WERI-Rb-1 (cell line): Measurements from ENCODE around the gene BAIAP3.
A peak's percentile ranks its signal among the peaks of the same experiment; 100 is the strongest.

Experiments
- DNase-seq: peaks from one replicate; pipeline ENCODE4 v3.0.0-alpha.2; 2020
- H3K27ac ChIP-seq: fragments of 250-450 bp; sonication (Bioruptor Pico); 2 replicates; pipeline ENCODE4 v1.5.1; 2020; ENCODE audit warnings: mild to moderate bottlenecking, moderate library complexity
- H3K27me3 ChIP-seq: fragments of 250-450 bp; sonication (Bioruptor Pico); 2 replicates; pipeline ENCODE4 v1.5.1; 2021; ENCODE audit warnings: mild to moderate bottlenecking, low read depth, moderate library complexity; ENCODE audit not compliant: insufficient read depth, severe bottlenecking
- H3K36me3 ChIP-seq: fragments of 250-450 bp; sonication (Bioruptor Pico); 2 replicates; pipeline ENCODE4 v1.5.1; 2020; ENCODE audit warnings: mild to moderate bottlenecking, moderate library complexity
- H3K4me3 ChIP-seq: 2 replicates; pipeline ENCODE4 v1.5.1; 2011; ENCODE audit warnings: low read depth, mild to moderate bottlenecking, control low read depth, low read length
- H3K9me3 ChIP-seq: fragments of 250-450 bp; sonication (Bioruptor Pico); 2 replicates; pipeline ENCODE4 v1.5.1; 2021; ENCODE audit warnings: mild to moderate bottlenecking, moderate library complexity; ENCODE audit not compliant: severe bottlenecking
- TF ChIP-seq, protein P1 (sequence below): IDR thresholded peaks from 2 replicates; pipeline ENCODE4 v1.5.1; 2011; ENCODE audit warnings: low read depth, mild to moderate bottlenecking, control low read depth, inconsistent platforms, low read length

BAIAP3 gene

DNA sequence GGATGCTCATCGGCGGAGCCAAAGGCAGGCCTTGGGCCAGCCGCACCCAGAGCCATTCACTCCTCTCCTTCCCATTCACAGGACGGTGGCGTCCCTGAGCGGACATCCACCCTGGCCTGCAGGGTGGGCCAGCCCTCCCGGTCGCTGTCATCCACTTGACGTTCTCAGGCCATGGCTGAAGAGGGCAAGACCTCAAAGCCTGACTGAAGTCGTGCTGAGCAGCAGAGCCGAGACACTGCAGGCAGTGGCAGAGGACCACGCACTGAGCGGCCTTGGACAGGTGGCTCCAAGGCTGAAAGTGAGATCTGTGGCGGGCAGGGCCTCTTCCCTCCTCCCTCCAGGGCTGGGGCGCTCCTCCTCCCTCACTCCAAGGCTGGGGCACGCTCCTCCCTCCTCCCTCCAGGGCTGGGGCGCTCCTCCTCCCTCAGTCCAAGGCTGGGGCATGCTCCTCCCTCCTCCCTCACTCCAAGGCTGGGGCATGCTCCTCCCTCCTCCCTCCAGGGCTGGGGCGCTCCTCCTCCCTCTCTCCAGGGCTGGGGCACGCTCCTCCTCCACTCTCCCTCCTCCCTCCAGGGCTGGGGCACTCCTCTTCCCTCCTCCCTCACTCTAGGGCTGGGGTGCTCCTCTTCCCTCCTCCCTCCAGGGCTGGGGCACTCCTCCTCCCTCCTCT, 42.4 kb downstream of the BAIAP3 start:
- no peak for DNase-seq
- H3K36me3 ChIP-seq = no peaks in the 10 kb centered on the region; the same call in 1 of the 2 replicates
- TF ChIP-seq, protein P1, sequence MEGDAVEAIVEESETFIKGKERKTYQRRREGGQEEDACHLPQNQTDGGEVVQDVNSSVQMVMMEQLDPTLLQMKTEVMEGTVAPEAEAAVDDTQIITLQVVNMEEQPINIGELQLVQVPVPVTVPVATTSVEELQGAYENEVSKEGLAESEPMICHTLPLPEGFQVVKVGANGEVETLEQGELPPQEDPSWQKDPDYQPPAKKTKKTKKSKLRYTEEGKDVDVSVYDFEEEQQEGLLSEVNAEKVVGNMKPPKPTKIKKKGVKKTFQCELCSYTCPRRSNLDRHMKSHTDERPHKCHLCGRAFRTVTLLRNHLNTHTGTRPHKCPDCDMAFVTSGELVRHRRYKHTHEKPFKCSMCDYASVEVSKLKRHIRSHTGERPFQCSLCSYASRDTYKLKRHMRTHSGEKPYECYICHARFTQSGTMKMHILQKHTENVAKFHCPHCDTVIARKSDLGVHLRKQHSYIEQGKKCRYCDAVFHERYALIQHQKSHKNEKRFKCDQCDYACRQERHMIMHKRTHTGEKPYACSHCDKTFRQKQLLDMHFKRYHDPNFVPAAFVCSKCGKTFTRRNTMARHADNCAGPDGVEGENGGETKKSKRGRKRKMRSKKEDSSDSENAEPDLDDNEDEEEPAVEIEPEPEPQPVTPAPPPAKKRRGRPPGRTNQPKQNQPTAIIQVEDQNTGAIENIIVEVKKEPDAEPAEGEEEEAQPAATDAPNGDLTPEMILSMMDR = no peak
- no peak overlapping the region for H3K27ac ChIP-seq
- no peak overlapping the region for H3K4me3 ChIP-seq
- H3K27me3 ChIP-seq = no peaks in the 10 kb centered on the region
- no peaks in the 10 kb centered on the region for H3K9me3 ChIP-seq

- TF ChIP-seq, protein P1 = no peak
- Histone ChIP-seq H3K9me3 (no peaks in the 10 kb centered on the region), H3K27me3 (no peaks in the 10 kb centered on the region), H3K36me3 (no peaks in the 10 kb centered on the region; the same call in 1 of the 2 replicates), H3K4me3 (no peak overlapping the region), H3K27ac (no peak overlapping the region)
- no peak for DNase-seq
Observed at GRCh38 chr16:1377406-1378010, 44.1 kb downstream of the BAIAP3 start.

DNA sequence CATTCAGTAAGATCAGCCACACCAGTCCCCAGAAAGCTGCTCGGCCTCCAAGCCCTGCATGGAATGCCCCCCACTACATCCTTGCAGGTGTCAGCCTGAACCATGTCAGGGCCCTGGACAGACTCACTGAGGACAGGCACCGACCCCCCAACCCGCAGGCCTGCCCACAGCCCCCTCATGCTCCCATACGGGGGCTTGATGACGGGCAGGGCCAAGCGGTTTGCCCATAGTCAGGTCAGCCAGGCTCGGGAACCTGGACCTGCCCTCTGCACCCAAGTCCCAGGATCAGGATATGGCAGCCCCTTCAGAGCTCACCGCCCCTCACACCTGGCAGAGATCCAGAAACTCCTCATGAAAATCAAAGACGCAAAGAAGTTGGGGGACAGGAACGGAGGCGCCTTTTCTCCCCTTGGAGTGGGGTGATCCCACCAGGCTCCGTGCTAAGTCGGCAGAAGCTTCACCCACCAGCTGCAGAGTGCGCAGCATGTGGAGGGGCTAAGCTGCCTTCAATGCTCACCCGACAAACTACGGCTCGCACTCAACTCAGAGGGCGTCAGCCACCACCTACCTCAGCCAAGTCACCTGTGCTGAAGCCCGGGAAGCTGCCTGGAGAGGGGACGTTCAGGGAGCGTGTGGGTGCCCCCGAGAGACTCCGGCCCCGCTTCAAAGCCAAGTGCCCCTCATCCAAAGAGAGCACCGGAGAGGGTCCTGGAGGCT, 44.8 kb downstream of the BAIAP3 start:
- no peak overlapping the region for H3K27ac ChIP-seq
- no peaks in the 10 kb centered on the region; the same call in 1 of the 2 replicates for H3K36me3 ChIP-seq
- TF ChIP-seq, protein P1 = no peak
- no peak for DNase-seq
- H3K4me3 ChIP-seq = peak overlapping the region; percentile 64; the same call in 1 of the 2 replicates
- no peaks in the 10 kb centered on the region for H3K9me3 ChIP-seq
- no peaks in the 10 kb centered on the region for H3K27me3 ChIP-seq

DNA sequence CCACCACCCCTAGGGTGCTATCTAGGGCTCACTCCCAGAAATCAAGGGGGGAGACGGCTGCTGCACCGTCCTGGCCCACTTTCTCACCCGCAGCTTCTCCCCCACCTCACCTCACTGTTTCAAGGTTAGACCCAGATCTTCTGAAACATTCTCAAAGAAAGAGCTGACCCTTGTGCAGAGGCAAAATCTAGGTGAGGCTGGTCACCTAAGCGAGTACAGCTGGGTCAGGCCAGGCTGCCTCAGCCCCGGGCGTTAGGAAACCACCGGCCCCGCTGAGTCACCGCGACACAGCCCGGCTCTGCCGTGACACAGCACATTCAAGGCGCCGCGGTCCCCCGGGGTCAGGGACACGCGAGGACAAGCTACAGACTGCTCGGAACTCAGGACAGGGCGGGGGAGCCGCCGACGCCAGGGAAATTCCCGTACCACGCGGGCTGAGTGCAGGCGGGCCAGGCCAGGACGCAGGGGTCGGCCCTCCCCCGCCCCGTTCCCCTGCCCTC, 45.4 kb downstream of the BAIAP3 start:
- Histone ChIP-seq H3K27ac (peak overlapping the region; percentile 74), H3K36me3 (no peaks in the 10 kb centered on the region; the same call in 1 of the 2 replicates), H3K4me3 (peak overlapping the region; percentile 64), H3K9me3 (no peaks in the 10 kb centered on the region), H3K27me3 (no peaks in the 10 kb centered on the region)
- DNase-seq = peak; percentile 52
- TF ChIP-seq, protein P1 = no peak

DNA sequence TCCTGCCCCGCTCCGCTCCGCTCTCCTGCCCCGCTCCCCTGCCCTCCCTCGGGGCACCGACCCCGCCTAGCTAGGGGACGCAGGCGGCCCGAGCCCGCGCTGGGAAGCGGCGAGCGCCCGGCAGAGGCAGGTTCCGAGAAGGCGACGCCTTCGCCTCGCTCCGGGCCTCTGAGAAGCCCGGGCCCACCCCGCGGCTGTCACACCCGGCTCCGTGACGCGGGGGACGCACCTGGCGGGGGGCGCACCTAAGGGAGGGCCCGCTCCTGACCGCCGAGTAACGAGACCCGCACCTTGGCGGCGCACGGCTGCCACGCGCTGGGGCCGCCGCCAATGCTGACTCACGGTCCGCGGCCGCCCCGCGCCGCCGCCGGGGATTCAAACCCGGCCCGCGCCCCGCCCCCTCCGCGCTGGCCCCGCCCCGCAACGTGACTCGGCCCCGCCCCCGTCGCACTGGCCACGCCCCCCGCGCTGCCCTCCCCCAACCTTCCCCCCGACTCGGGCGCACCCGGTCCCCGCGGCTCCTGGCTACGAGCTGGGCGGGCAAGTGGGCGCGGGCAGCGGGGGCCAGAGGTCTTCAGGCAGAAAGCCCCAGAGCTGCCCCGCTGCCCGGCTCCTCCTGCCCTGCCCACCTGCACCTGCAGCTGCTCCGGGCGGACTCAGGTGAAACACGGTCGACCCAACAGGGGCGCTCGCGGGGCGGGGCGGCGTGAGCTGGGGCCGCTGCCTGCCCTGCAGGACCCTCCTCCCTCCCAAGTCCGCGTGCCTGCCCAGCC, 46.0 kb downstream of the BAIAP3 start:
- Histone ChIP-seq H3K27ac (peak overlapping the region; percentile 74), H3K36me3 (no peaks in the 10 kb centered on the region; the same call in 1 of the 2 replicates), H3K4me3 (peak overlapping the region; percentile 64), H3K27me3 (no peaks in the 10 kb centered on the region), H3K9me3 (no peaks in the 10 kb centered on the region)
- TF ChIP-seq, protein P1 = peak; percentile 25; the same call in 1 of the 2 replicates
- DNase-seq = peak; percentile 69
